DND-41 (cell line): Measurements from ENCODE around the gene CSF3R.
"Not testable (repeated sequence)": the region's sequence is repeated elsewhere in the genome, so short reads cannot be mapped to it uniquely, and the experiment has no call there.

Experiments used
- ATAC-seq: fragments of 200-7000 bp; cut with Tn5 transposase; 3 replicates; pipeline ENCODE4 v1.9.1; 2021; ENCODE audit warnings: low read depth; ENCODE audit not compliant: insufficient read depth
- DNase-seq: peaks from one replicate; pipeline ENCODE4 v3.0.0-alpha.2; 2020
- H2AFZ ChIP-seq: 2 replicates; pipeline ENCODE4 v1.6.0; 2012; ENCODE audit warnings: low read depth, low read length
- H3K27ac ChIP-seq: 2 replicates; pipeline ENCODE4 v1.5.1; 2012; ENCODE audit warnings: low read length, inconsistent platforms
- H3K27me3 ChIP-seq: fragments of 200-600 bp; sonication (generic); 2 replicates; pipeline ENCODE4 v1.6.0; 2012; ENCODE audit warnings: low read length, mild to moderate bottlenecking, inconsistent platforms; ENCODE audit not compliant: insufficient read depth, poor library complexity
- H3K36me3 ChIP-seq: 2 replicates; pipeline ENCODE4 v1.5.1; 2012; ENCODE audit warnings: low read length, inconsistent platforms; ENCODE audit not compliant: insufficient read depth
- H3K4me1 ChIP-seq: 2 replicates; pipeline ENCODE4 v1.5.1; 2012; ENCODE audit warnings: mild to moderate bottlenecking, low read length; ENCODE audit not compliant: insufficient read depth
- H3K4me2 ChIP-seq: 2 replicates; pipeline ENCODE4 v1.6.0; 2012; ENCODE audit warnings: mild to moderate bottlenecking, moderate library complexity, low read length, inconsistent platforms; ENCODE audit not compliant: insufficient read depth
- H3K4me3 ChIP-seq, 2 experiments: fragments of 200-600 bp in 1 of 2; shearing (Covaris generic) in 1 of 2; 2 replicates each; pipeline ENCODE4 v1.5.1; 2012 to 2016; ENCODE audit warnings: inconsistent platforms in 2 of 2, low read length in 2 of 2, mild to moderate bottlenecking in 2 of 2, low read depth in 1 of 2, moderate library complexity in 1 of 2
- H3K79me2 ChIP-seq: 2 replicates; pipeline ENCODE4 v1.6.0; 2012; ENCODE audit warnings: low read length, inconsistent platforms; ENCODE audit not compliant: insufficient read depth
- H3K9ac ChIP-seq: 2 replicates; pipeline ENCODE4 v1.6.0; 2012; ENCODE audit warnings: low read depth, mild to moderate bottlenecking, inconsistent platforms, low read length, moderate library complexity
- H3K9me3 ChIP-seq: 2 replicates; pipeline ENCODE4 v1.5.1; 2012; ENCODE audit warnings: low read length, moderate library complexity, mild to moderate bottlenecking, inconsistent platforms; ENCODE audit not compliant: insufficient read depth, severe bottlenecking
- H4K20me1 ChIP-seq: 2 replicates; pipeline ENCODE4 v1.6.0; 2012; ENCODE audit warnings: low read length; ENCODE audit not compliant: insufficient read depth
- EZH2 ChIP-seq: IDR thresholded peaks from 3 replicates; pipeline ENCODE4 v1.6.1; 2012; ENCODE audit warnings: borderline replicate concordance, low read depth, mild to moderate bottlenecking, moderate library complexity, low read length, inconsistent platforms; ENCODE audit not compliant: severe bottlenecking
- TF ChIP-seq, protein P1 (sequence below): IDR thresholded peaks from 2 replicates; pipeline ENCODE4 v1.5.1; 2012; ENCODE audit warnings: borderline replicate concordance, low read length, moderate library complexity, mild to moderate bottlenecking; ENCODE audit not compliant: poor library complexity, severe bottlenecking; ENCODE audit errors: extremely low read depth

The CSF3R gene

DNA sequence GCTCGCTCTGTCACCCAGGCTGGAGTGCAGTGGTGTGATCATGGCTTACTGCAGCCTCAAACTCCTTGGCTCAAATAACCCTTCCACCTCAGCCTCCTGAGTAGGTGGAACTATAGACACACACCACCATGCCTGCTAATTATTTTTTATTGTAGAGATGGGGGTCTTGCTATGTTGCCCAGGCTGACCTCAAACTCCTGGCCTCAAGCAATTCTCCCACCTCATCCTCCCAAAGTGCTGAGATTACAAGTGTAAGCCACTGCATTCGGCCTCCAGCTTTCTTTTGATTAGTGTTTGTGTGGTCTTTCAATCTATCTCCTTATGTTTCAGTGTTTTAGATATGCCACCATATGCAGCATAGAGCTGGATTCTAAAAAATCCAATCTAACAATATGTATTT lies 19.9 kb upstream of the CSF3R start:
- ATAC-seq, result no peak
- no peak overlapping the region for H3K9ac ChIP-seq
- H3K27ac ChIP-seq, result no peak overlapping the region
- H3K4me2 ChIP-seq, result no peak overlapping the region
- H3K4me3 ChIP-seq, result no peak overlapping the region
- H4K20me1 ChIP-seq, result no peaks in the 10 kb centered on the region
- no peaks in the 10 kb centered on the region for H3K79me2 ChIP-seq
- no peaks in the 10 kb centered on the region for H3K36me3 ChIP-seq
- H3K9me3 ChIP-seq, result no peaks in the 10 kb centered on the region
- no peak for TF ChIP-seq EZH2
- TF ChIP-seq, protein P1, sequence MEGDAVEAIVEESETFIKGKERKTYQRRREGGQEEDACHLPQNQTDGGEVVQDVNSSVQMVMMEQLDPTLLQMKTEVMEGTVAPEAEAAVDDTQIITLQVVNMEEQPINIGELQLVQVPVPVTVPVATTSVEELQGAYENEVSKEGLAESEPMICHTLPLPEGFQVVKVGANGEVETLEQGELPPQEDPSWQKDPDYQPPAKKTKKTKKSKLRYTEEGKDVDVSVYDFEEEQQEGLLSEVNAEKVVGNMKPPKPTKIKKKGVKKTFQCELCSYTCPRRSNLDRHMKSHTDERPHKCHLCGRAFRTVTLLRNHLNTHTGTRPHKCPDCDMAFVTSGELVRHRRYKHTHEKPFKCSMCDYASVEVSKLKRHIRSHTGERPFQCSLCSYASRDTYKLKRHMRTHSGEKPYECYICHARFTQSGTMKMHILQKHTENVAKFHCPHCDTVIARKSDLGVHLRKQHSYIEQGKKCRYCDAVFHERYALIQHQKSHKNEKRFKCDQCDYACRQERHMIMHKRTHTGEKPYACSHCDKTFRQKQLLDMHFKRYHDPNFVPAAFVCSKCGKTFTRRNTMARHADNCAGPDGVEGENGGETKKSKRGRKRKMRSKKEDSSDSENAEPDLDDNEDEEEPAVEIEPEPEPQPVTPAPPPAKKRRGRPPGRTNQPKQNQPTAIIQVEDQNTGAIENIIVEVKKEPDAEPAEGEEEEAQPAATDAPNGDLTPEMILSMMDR, result no peak
- no peak overlapping the region for H2AFZ ChIP-seq
- no peak for DNase-seq
- H3K4me1 ChIP-seq, result no peaks in the 10 kb centered on the region
- peaks cover 28% of the 10 kb centered on the region for H3K27me3 ChIP-seq

DNA sequence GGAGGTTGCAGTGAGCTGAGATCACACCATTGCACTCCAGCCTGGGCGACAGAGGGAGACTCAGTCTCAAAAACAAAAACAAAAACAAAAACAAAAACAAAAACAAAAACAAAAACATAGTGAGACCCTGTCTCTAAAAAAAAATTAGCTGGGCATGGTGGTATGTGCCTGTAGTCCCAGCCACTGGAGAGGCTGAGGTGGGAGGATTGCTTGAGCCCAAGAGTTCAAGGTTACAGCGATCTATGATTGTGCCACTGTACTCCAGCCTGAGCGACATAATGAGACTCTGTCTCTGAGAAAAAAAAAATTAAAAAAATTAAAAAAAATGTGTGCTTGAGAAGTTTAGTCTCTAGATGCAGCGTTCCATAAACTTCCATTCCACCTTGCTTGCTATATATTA lies 19.2 kb upstream of the CSF3R start:
- not testable (repeated sequence) for H3K36me3 ChIP-seq, H4K20me1 ChIP-seq, H3K4me2 ChIP-seq, H3K27ac ChIP-seq, H3K9me3 ChIP-seq, H3K4me3 ChIP-seq, H3K79me2 ChIP-seq, DNase-seq, H3K4me1 ChIP-seq, ATAC-seq, H3K9ac ChIP-seq, H2AFZ ChIP-seq
- peaks cover 26% of the 10 kb centered on the region for H3K27me3 ChIP-seq

DNA sequence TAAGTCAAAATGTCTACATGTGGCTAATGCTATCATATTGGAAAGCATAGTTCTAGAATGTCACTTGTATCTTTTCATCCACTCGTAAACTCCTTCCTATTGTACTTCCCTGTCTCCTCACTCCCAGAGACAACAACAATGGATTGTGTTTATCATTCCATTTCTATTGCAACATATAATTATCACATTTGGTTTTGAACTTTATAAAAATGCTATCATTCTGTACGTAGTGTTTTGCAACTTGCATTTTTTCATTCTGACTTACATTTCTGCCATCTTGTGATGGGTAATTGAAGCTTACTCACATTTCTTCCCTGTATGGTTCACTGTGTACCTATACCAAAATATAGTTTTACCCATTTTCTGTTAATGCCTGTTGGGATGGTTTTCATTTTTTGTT lies 14.5 kb upstream of the CSF3R start:
- H3K27ac ChIP-seq, result no peak overlapping the region
- peaks cover 3% of the 10 kb centered on the region for H3K27me3 ChIP-seq
- DNase-seq (no peak), ATAC-seq (no peak)
- H2AFZ ChIP-seq, result no peak overlapping the region
- no peaks in the 10 kb centered on the region for H4K20me1 ChIP-seq
- TF ChIP-seq, protein P1, result no peak
- TF ChIP-seq EZH2, result no peak
- no peak overlapping the region for H3K4me2 ChIP-seq
- no peaks in the 10 kb centered on the region for H3K9me3 ChIP-seq
- H3K4me1 ChIP-seq, result no peaks in the 10 kb centered on the region
- no peak overlapping the region for H3K4me3 ChIP-seq
- no peaks in the 10 kb centered on the region for H3K36me3 ChIP-seq
- no peak overlapping the region for H3K9ac ChIP-seq
- no peaks in the 10 kb centered on the region for H3K79me2 ChIP-seq

DNA sequence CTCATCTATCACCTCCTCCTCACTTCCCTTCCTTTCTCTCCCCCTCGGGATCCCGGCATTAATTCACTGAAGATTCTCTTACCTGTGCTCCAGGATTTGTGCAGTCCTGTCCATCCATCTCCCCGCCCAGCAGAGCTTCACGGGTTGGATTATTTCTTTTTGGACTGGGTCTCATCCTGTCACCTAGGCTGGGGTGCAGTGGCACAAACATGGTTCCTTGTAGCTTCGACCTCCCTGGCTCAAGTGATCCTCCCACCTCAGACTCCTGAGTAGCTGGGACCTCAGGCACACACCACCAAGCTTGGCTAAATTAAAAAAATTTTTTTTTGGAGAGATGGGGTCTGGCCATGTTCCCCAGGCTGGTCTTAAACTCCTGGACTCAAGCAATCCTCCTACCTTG lies 12.3 kb upstream of the CSF3R start:
- no peaks in the 10 kb centered on the region for H3K9me3 ChIP-seq
- no peak for DNase-seq
- H3K4me3 ChIP-seq, result no peak overlapping the region
- no peak overlapping the region for H3K9ac ChIP-seq
- no peaks in the 10 kb centered on the region for H3K36me3 ChIP-seq
- no peak for TF ChIP-seq EZH2
- TF ChIP-seq, protein P1, result no peak
- no peaks in the 10 kb centered on the region for H4K20me1 ChIP-seq
- no peak overlapping the region for H2AFZ ChIP-seq
- no peaks in the 10 kb centered on the region for H3K79me2 ChIP-seq
- H3K4me2 ChIP-seq, result no peak overlapping the region
- peaks cover 3% of the 10 kb centered on the region for H3K27me3 ChIP-seq
- no peaks in the 10 kb centered on the region for H3K4me1 ChIP-seq
- no peak overlapping the region for H3K27ac ChIP-seq
- ATAC-seq, result no peak
